GM12878 (cell line): ENCODE results near the gene MAPK9.

Experiments
- JUND ChIP-seq: IDR thresholded peaks from 2 replicates; pipeline ENCODE4 v1.6.1; 2012; ENCODE audit warnings: low read depth, mild to moderate bottlenecking, low read length, improper control_type of control experiment, moderate library complexity
- MYB ChIP-seq: fragments of 150-350 bp; IDR thresholded peaks from 2 replicates; pipeline ENCODE4 v1.6.1; 2014; ENCODE audit warnings: mild to moderate bottlenecking, low read depth, low read length, borderline replicate concordance
- NR2C2 ChIP-seq: IDR thresholded peaks from 2 replicates; pipeline ENCODE4 v1.6.1; 2011; ENCODE audit warnings: borderline replicate concordance, low read depth; ENCODE audit not compliant: control insufficient read depth, insufficient read length
- POLR2A ChIP-seq: IDR thresholded peaks from 2 replicates; pipeline ENCODE4 v1.6.1; 2011; ENCODE audit warnings: low read depth, mild to moderate bottlenecking, low read length
- SIN3A ChIP-seq: IDR thresholded peaks from 2 replicates; pipeline ENCODE4 v1.6.1; 2012; ENCODE audit warnings: low read depth, low read length, improper control_type of control experiment
- SREBF1 ChIP-seq: IDR thresholded peaks from 2 replicates; pipeline ENCODE4 v1.6.1; 2012; ENCODE audit warnings: mild to moderate bottlenecking, low read length
- TF ChIP-seq, protein P1 (sequence below), 3 experiments: IDR thresholded peaks in 2 of 3; conservative IDR thresholded peaks in 1 of 3; 2 replicates each; pipeline ENCODE4 v1.5.1; 2011; ENCODE audit warnings: low read depth in 3 of 3, low read length in 3 of 3, mild to moderate bottlenecking in 3 of 3, control low read depth in 2 of 3, moderate library complexity in 2 of 3, inconsistent platforms in 1 of 3, mixed read lengths in 1 of 3; ENCODE audit not compliant: control insufficient read depth in 2 of 3, insufficient read depth in 1 of 3; ENCODE audit errors: extremely low read depth in 1 of 3

DNA sequence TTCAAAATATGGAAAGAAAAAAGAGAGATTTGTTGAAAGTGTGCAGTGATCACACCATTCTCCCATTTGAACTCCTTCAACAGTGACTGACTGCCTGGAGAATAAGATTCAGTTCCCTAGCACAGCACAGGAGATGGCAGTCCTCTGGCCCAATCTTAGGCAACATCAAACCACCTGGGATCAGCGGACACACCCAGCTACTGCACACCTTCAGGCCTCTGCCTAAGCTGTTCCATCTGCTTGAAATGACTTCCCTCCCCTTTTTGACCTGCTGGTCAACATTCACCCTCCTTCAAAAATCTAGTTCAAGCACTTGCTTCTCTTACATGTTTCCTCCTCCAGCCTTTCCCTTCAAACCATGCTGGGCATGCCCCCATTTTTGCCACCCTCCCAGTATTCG is 4.5 kb downstream of the MAPK9 start:
- TF ChIP-seq, protein P1, sequence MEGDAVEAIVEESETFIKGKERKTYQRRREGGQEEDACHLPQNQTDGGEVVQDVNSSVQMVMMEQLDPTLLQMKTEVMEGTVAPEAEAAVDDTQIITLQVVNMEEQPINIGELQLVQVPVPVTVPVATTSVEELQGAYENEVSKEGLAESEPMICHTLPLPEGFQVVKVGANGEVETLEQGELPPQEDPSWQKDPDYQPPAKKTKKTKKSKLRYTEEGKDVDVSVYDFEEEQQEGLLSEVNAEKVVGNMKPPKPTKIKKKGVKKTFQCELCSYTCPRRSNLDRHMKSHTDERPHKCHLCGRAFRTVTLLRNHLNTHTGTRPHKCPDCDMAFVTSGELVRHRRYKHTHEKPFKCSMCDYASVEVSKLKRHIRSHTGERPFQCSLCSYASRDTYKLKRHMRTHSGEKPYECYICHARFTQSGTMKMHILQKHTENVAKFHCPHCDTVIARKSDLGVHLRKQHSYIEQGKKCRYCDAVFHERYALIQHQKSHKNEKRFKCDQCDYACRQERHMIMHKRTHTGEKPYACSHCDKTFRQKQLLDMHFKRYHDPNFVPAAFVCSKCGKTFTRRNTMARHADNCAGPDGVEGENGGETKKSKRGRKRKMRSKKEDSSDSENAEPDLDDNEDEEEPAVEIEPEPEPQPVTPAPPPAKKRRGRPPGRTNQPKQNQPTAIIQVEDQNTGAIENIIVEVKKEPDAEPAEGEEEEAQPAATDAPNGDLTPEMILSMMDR (IDR thresholded peaks at IDR 0.05 in 2 of 3, conservative IDR thresholded peaks at IDR 0.05 in 1 of 3; ENCODE audit: control insufficient read depth in 2 of 3, extremely low read depth in 1 of 3, insufficient read depth in 1 of 3, low read depth in 3 of 3, low read length in 3 of 3) = no peak
- TF ChIP-seq MYB (no peak), SREBF1 (no peak), JUND (no peak), NR2C2 (no peak), SIN3A (no peak), POLR2A (no peak)
